GM21825 (cell line): Measurements from ENCODE around the gene PITPNB.
A peak's percentile ranks its signal among the peaks of the same experiment; 100 is the strongest.

Experiments
- ATAC-seq: cut with Tn5 transposase; IDR thresholded peaks from one replicate; pipeline ENCODE4 v1.9.1; 2021; ENCODE audit warnings: mild to moderate bottlenecking, moderate library complexity; ENCODE audit not compliant: unreplicated experiment

PITPNB gene

DNA sequence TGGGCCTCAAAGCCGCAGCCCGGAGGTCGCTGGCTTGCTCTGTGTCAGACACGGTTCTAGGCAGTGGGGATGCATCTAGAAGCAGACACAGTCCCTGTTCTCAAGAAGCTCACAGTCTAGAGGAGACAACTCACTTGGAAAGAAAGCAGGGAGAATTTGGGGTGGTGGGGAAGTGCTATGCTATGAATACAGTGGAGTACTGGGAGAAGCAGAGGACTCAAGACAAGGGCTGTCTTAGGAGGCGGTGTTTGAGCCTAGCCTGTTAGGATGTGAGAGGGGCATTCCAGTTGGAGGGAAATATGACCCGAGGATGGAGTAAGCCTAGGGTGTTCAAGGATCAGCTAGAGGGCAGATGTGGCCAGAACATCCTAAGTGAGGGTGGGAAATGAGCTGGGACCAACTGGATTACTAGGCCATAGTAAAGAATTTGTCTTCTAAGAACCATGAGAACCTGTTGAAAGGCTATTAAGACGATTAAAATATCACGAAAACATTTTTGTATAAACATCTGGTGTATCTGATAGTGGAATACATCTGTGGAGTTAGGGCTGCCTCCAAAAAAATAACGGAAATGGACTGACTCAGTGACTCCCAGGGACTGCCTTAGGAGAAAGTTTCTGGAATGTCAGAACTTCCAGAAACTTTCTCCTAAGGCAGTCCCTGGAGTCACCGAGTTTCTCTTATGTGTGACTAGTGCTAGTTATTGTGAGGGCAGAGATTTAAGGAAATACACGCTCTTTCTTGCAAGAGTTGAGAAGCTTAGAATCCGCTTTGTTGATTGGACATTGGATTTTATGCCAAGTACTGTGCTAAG lies 1.1 kb upstream of the PITPNB start:
- ATAC-seq: peak; percentile 13

DNA sequence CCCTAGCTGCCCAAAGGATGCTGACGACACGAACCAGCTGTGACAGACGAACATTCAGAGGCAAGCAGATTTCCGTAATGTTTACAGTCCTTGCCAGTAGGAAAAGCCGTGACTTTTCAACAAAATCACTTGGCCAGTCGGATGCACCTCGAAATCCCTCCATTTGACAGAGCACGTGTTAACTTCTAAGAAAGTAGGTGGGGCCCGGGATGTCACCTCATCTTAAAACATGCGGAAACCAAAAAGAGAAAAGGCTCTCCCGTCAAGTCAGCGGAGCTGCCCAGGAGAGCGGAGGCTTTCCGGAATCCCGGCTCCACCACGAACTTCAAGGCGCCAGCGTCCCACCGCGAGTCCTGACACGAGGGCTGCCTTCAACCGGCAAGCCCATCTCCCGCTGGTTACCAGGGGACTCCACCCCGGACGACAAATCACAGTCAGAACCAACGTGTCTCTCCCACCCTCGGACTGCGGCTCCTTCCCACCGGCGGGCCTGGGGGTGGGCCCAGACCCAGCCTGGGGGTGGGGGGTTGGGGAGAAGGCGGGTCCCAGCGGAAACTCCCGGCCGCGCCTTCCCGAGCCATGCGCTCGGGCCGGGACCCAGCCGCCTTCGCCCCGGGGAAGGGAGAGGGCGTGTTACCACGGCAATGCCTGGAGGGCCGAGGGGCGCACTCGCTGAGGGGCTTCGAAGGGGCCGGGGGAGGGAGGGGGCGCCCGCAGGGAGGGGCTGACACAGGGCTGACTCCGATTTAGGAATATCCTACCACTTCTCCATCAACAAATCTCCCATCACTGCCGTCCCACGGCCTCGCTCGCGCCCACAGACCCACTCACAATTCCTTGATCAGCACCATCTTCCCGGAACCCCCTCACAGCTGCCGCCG lies 475 bp downstream of the PITPNB start:
- ATAC-seq: peak; percentile 28

DNA sequence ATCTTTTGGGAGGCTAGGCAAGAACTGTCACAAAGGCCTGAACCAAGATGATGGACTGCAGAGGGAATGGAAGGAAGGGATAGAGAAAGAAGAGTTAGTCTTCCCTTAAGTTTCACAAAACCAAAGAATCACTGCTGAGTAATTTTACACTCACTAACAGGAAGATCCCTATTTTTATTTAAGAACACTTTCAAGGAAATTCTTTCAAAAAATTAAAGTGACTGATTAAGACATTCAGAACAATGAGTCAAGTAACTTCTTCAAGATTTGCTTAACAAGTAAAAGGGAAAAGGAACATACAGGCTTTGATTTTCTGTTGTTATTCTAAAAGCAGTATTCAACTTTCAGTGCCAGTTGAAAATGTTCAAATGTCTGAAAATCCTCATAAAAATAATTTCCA lies 3.1 kb downstream of the PITPNB start:
- ATAC-seq: no peak

DNA sequence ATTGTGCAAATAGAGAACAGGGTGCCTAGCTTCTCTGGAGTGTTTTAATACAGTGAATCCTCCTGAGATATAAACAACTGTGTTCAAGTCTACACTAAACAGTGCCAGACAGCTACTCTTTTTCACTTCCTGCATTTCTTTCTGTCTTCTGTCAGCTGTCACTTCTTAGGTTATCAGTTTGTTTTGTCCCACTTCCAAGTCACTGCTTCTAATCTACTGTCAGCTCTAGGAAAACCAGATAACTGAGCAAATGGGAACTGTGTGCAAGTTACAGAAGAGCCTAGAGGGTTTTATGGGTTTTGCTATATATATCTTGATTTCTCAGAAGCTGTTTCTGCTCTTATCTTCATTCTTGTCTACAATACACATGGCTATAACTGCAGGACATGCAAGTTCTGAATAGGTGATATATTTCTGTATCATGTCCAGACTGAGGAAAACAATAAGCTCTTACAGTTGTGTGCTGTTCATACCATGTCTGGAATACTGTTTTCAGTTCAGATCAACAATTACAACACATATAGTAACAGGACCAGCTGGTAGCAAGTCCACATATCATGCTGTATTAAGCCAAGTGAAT lies 5.8 kb downstream of the PITPNB start:
- ATAC-seq: no peak

DNA sequence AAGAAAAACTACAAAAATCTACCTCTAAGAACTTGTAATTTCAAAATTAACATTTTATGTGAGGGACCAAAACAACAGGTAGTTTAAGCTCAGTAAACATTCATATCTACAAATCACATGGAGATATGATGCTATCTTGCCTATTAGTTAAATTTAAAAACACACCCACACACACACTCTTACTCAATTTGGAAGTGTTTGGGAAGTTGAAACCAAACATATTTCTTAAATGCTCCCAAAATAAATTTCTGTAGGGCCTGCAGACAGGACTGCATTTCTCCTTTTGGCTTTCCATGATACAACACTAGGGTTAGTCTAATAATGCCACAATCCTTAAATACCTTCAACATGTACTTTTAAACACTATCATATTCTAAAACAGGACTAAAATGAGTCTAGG lies 7.0 kb downstream of the PITPNB start:
- no peak for ATAC-seq

DNA sequence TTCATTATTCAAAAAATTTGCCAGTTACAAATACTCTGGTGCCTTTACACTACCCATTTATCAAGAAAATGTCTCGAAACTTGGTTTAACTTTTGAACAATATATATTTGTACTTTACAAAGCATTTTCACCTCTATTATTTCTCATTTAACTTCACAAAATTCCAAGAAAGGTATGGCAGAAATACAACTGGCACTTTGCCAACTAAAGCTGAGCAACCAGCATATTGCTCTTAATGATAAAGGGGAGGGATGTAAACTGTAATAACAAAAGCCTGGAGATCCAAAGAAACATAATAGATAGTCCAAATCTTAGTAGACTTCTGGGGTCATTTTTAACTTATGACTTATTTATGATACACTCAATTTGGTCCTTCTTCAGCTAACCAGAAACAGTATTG lies 7.7 kb downstream of the PITPNB start:
- no peak for ATAC-seq

DNA sequence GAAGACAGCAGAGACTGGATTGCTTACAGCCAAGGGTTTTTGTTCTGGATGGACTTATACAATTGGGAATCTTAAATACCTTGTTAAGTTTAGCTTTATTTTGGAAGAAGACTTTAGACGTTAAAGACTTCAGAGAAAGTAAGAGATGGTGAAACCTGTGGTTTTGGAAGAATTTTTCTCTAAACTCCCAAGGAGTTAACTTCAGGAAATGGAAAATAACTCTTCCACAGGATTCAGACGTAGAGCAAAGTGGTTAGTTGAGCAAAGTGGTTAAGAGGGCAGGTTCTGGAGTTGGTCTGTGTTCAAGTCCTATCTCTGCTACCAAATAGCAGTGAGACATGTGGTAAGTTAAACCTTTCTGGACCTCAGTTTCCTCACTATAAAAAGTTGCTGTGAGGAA lies 12.8 kb downstream of the PITPNB start:
- no peak for ATAC-seq

DNA sequence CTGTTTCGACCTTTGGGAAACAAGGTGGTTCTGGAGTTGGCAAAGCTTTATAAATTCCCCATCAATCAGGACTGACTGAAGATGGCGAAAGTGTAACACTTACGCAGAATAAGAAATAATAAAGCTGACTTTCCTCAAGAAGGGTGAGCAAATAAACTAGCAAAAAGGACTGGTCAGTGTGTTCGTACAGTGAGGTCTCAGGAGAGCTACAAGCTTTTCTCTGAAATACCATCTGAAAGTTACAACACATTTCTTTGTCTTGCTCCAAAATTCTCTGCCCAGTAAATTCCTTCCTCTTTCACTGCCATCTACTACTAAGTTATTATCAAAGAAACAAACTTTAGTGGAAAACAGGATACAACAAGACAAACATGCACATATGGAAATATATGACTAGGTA lies 13.4 kb downstream of the PITPNB start:
- no peak for ATAC-seq

DNA sequence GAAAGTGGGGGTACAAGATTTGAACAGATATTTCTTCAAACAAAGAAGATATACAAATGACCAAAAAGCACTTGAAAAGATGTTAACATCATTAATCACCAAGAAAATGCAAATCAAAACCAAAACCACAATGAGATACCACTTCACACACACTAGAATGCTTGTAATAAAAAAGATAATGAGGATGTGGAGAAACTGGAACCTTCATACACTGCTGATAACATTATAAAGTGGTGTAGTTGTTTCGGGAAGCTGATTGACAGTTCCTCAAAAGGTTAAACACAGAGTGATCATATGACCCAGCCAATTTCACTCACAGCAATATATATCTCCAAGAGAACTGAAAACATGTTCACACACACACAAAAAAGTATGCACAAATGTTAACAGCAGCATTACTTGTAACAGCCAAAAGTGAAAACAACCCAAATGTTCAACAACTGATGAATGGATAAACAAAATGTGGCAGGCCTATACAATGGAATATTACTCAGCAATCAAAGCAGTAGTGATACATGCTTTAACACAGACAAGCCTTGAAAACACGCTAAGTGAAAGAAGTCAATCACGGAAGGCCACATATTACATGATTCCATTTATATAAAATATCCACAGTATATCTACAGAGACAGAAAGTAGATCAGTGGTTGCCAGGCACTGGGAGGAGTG lies 15.1 kb downstream of the PITPNB start:
- ATAC-seq: no peak

DNA sequence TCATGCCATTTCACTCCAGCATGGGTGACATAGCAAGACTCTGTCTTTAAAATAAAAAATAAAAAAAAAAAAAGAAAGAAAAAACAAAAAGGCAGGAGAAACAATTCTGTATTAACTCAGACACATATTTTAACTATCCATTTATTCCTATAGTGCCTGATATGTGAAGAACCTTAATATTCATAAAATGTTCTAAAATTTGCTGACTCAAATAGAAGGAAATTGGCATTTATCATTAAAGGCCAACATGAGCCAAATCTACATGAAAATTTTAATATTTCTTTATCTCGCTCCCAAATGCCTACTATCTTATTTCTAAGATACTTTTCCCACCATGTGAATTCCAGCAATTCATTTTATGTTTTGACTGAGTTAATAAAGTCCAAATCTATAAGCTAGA lies 18.9 kb downstream of the PITPNB start:
- no peak for ATAC-seq

DNA sequence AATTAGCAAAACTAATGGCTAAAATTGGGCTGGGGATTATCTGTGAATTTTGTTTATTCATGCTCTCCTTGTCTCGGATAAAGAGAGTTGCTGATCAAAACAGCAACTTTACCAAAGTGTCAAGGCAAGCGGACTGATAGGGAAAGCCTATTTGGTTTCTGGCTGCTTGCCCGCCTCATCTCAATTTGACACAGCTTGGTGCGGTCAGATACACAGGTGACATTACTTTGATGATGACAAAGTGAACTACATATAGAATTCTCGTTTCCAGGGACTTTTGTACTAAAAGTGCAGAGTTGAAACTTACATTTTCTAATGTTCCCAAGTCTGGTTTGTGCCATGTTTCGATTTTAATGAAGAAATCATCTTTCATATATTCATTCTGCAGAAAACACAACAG lies 22.8 kb downstream of the PITPNB start:
- ATAC-seq: no peak

DNA sequence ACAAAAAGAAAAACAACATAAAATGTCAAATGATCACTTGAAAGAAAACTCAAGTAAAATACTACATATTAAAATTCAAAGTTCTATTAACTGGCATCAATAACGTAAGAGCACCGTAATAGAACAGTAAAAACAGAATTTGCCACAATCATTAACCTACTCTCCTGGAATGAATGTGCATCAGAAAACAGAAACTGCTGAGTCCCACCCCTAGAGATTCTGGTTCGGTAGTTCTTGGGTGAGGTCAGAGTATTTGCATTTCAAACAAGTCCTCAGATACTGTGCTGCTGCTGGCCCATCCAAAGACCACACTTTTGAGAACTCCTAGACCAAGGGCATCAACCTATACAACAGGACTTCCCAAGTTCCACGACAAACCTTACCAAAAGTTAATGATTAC lies 23.5 kb downstream of the PITPNB start:
- peak; percentile 87 for ATAC-seq

DNA sequence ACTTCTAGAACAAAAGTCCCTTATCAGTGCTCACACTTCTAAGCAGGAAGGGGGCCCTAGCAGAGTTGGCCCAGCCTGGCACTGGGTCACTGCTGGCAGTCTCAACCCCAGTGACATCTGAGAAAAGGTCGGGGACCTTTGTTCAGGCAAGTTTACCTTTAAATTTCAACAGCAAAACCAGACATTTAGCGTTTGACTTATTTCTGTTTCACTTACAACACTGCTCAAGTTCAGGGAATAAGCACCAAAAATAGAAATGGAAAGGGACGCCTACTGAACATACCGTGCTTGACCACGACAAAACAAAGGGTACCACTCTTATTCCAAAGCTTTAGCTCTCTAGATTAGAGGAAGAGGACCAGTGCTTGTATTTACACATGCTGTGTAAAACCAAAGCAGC lies 26.2 kb downstream of the PITPNB start:
- no peak for ATAC-seq

DNA sequence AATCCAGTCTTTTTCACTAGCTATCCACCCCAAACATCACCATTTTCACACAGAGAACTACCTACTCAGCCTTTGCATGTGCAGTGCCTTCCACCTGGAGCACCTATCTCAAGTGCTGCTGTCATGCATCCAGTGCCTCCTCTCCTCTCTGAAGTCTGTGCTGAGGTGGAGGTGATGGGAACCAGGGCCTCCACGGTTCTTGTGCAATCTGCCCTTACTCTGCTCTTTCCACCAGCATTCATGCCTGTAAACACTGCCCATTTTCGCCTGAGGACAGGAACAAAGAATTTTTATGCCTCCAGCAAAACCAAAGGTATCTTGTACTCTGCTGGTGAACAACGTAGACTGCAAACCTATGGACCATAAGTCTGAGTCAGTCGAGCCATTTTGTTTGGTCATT lies 27.0 kb downstream of the PITPNB start:
- no peak for ATAC-seq

DNA sequence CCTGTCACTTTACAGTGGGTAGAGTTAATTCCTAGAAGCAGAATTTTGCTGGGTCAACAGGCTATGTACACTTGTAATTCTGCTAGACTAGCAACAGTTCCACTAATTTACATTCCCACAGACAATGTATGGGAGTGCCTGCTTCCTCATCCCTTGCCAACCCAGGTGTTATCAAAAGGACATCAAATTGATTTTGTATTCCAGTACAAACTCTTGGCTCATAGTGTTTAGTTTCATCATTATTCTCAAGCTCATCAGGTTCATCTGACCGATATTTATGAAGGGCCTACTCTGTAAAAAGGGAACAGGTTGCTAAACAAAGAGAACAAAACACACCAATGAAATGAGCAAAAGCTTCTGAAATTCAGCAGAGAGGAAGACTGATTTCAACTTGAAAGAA lies 30.7 kb downstream of the PITPNB start:
- no peak for ATAC-seq

DNA sequence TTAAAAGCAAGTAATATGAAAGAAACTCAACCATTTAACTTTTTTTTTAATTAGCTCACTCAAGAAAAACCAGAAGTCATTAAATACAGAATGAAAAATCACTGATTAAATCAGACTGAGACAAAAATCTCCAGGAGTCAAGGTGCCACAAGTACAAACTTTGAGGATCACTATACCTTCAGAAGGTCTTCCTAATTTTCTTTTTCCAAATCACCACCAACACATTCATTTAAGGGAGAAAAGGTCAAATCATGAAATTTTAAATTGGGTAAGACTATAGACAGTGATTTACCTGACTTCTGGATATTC lies 32.3 kb downstream of the PITPNB start:
- no peak for ATAC-seq

DNA sequence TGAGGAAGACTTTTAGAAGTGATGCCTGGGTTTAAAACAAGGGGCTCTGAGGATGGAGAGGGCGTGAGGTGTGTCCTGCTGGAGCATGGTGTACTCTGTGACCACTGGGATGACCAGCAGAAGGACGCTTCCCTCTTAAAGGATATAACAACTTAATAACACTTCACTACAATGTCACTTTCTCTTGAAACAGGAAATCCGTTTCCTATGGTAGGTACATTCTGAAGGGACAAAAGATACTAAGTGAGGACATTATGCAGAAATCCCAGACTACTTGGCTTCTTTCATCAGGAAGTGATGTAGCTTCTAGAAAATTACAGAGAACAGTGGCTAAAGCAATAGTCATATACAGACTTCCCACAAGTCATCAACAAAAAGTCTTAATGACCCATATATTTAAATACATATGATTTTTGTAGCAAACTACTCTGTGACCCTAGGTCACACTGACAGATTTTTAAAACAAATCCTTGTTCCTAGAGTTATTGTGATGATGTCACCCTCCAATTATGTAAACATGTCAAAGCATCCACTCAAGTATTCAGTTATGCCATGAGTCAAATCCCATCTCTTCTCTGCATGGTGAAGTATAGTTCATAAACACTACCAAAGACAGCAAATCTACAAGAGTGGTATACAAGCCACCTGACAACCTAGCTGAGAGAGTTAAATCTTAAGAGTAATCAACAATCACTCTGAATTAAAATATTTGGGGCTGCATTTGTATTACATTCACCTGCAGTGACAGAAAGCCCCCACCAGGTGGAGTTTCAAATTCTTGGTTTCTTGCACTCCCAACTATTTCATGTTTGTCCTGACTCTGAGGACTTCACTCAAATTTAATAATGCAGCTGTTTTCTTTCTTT lies 32.8 kb downstream of the PITPNB start:
- ATAC-seq: no peak

DNA sequence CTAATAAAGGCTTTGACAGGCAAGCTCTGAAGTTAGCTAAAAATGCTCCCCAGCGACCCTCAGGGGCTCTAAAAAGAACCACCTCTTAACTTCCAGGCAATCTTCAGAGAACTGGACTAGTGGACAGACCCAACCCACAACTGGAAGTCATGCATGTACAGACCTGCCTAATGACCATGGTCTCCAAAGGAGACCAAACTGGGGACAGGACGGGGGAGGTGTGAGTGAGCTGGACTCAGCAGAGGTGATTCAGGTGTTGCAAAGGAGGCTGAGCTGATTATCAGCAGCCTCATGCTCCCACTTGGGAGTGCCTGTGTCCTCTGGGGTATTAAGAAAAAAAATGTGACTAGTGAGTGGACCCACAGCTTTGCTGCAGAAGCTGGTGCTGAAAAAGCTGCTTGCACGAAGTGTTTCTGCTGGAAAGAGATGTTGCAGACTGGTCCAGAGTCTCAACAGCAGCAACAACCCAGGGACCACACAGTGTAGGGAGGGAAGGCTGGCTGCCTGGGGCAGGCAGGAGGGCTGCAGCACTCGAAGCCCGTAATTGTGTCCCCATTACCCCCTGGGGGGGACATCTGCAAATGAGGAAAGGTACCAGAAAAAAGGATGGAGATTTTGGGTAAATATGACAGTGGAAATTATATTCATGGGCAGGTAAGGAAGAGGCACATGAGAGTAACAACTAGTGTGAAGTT lies 35.3 kb downstream of the PITPNB start:
- ATAC-seq: no peak

DNA sequence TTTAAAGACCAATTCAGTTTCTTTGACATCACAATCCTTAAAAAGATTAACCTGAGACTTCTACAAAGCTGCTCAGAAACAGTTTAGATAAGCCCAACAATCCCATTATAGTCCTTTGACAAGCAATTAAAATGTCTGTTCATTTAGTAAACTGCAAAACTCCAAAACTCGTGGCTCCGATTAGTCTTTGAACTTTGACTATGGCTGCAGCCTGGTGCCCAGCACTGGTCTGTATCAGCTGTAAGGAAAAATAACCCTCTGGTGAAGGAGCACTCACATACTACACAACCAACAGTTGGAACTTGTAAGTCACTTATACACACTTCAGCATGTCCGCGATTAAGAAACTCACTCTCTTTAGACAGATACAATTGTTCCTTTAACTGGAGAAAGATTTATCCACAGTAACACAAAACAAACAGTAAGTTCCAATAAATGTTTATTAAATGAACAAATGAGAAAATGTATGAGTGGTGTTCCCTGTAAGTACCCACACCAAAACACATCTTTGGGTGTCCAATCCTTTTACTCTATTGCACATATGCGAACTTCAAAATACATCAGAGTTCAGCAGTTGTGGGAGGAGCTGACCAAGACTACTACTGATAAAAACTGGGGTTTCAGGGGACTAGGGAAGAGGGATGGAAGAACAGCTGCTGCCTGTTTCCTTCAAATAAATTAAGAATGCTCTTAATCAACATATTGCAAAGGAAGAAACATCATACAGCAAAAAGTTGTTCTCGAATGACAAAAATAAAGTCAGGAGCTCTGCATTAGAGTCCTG lies 36.4 kb downstream of the PITPNB start:
- no peak for ATAC-seq
